Measurements from ENCODE around the gene CDH13.

Gene CDH13

DNA sequence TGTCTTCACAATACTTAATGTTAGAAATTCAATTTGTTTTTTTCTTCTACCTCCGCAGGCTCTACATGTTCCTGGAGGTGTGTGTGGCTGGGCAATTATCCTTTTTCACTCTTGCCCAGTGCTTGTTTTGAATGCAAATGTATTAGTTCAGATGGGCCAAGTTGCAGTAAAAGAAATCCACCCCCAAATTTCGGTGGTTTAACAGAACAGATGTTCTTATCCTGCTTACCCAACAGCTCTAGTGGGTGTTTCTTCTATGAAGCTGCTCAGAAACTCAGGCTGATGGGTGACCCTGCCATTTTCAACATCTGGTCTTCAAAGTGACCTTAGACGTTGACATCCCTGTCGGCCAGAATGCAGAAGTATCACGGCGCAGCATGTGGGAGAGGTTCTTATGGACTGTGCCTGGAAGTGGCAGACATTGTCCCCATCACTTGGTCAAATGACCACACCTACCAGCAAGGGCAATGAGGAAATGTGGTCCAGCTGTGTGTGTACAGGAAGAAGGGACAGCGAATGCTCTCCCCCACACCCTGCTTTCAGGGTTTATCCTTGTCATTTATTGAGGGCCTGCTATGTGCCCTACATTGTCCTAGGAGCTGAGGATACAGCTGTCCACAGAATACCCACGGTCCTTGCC lies 157.3 kb downstream of the CDH13 start:
- DNase-seq (ENCODE audit: low read depth in 2 of 2) = no peak

DNA sequence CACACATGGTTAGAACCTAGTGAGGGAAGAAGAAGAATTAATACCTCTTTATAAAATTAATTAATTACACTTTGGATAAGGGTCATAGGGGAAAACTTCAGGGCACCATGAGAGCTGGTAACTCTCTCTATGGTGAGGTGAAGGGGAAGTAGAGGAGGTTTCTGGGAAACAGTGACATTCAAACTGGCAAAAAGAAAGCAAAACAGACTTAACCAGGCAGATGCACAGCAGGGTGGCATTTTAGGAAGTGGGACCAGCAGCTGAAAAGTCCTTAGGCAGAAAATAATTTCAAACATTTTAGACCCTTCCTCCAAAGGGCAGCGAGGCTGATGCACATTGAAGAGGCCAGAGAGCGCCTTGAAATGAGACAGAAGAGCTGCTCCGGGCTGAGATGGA lies 157.8 kb downstream of the CDH13 start:
- no peak for DNase-seq (ENCODE audit: low read depth in 2 of 2)

DNA sequence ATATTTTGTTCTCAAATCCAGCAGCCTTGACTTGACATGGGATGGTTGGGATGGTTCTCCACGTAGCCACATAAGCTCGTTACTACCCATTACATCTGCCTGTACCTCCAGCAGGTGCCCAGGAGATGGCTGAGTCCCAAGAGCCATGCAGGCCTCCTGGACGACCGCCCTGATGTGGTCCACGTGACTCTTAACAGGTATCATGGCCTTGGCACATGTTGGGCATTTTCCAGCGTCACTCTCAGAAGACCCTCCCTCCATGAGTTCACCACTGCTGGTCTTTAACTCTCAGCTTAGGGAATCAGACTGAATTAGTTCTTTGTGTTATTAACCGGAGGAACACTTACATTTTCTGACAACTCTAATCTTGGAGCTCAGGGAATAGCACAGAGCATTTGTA lies 161.5 kb downstream of the CDH13 start:
- DNase-seq (ENCODE audit: low read depth in 2 of 2) = no peak

DNA sequence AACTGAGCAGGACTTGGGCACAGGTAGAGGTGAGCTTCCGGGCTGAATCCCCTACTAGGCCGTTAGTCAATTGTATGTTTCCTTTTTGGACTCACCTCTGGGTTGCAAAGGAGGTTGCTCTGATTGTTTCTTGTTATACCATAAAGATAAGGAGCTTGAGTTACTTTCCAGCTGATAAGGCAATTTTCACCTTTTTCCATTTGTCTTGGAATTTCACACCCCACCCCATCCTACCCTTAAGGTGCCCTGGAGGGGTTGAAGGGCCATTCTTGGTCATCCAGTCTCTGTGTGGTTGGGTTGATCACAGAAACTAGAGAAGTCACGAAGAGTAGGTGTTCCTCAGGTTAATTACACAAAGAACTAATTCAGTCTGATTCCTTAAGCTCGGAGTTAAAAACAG lies 162.2 kb downstream of the CDH13 start:
- DNase-seq (ENCODE audit: low read depth in 2 of 2) = no peak

DNA sequence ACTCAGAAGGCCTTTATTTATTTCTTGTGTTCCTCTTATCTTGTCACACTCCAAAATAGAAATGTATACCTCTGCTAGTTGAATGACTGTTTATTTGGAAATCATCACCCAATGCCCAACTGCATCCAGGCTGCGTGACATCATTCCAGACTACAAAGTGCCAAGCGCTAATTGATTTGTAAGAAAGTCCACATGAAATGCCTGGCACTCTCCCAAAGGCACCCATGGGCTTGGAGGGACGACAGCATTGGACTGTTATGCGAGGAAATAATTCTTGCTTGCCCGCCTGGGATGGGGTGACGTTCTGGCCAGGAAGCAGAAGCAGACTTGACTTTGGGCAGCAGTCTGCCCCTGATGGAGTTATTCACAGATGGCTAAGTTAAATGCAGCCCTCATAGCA lies 165.9 kb downstream of the CDH13 start:
- no peak for DNase-seq (ENCODE audit: low read depth in 2 of 2)

DNA sequence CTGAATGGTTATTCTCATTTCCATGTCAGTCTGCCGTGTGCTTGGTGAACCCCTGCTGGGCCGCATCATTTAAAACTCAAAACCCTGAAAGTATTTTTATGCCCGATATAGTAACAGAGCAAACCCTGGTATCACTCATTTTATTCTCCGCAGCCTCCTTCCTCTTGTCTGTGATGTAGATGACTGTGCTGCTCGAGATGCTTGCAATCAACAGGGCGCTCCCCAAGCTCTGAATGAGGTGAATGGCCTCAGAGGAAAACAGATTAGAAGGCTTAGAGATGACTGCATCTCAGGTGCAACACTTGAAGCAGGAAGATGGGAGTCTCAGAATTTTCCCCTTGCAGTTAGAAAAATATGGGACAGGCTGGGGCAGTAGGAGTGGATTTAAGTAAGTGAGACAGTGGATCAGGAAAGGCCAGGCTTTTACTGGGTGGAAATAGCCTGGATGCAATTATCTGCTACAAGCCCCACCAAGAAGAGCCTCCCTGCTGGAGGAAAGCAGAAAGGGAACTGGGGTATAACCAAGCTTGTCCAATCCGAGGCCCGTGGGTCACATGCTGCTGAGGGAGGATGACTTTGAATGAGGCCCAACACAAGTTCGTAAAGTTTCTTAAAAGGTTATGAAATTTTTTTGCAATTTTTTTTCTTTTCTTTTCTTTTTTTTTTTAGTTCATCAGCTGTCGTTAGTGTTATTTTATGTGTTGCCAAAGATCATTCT lies 166.9 kb downstream of the CDH13 start:
- no peak for DNase-seq (ENCODE audit: low read depth in 2 of 2)

DNA sequence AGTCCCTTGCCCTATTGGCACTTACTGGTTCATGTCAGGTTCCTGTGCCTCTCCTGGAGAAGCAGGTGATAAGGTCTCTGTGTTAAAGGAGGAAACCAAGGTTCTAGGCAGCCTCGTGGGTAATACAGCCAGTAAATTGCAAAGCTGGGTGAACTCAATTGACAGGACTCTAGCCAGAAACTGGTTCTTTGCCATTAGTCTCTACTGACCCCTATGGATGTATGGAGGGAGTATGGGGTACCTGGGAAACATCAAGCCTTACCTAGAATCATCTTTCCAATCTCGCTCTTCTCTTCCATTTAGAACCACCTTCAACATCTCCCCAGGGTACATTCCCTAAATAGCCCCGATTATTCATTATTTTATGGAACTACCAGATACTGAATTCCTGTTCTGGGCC lies 169.3 kb downstream of the CDH13 start:
- no peak for DNase-seq (ENCODE audit: low read depth in 2 of 2)

DNA sequence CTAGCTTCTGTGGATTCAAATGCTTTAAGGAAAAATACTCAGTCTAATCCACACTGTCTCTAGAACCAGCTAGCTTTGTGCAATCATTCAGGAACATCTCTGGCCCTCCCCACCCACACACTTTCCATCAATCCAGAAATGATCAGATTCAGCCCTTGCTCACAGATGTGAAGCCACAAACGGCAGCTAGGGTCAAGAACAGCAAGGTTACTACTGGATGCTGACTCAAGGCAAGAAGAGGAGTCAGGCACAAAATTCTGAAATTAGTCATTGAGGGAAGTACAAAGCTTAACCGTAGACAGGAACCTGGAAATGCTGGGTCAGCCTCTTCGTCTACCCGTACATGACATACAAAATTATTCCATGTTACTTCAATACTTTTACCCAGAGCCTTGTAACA lies 174.6 kb downstream of the CDH13 start:
- no peak for DNase-seq (ENCODE audit: low read depth in 2 of 2)

DNA sequence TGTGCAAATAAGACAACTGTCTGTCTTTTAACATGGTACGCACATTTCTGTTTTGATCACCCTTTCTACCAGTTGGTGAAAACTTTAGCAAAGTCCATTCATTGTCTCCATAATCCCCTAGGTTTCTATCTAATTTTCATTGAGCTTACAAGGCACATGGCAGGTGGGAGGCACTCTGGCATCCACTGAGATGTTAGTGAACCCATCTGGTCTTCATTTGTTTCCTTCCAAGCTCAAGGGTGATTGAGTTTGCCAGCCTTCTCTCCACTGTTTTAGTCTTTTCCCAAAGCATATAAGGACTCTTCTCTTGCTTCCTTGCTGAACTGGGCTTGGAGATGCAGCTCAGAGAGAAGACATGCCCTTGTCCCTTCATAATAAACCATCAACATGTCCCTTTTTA lies 179.1 kb downstream of the CDH13 start:
- no peak for DNase-seq (ENCODE audit: low read depth in 2 of 2)

DNA sequence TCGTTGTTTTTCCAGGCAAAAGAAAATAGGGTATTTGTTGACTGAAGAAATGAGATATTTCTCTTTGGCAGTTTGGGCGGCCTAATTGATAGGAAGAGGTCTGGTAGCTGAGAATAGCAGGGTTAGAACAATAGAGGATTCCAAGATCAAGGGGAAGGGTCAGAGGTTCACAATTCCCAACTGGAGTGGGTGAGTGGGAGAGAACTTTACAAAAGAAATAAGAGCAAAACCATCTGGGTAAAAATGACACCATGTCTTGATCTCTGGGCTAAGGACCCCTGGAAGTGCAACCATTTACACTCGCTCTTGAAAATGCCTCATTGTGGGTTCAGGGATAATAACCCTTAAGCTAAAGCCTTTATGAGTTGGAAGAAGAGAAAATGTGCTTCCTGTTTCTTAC lies 180.5 kb downstream of the CDH13 start:
- DNase-seq (ENCODE audit: low read depth in 2 of 2) = no peak

DNA sequence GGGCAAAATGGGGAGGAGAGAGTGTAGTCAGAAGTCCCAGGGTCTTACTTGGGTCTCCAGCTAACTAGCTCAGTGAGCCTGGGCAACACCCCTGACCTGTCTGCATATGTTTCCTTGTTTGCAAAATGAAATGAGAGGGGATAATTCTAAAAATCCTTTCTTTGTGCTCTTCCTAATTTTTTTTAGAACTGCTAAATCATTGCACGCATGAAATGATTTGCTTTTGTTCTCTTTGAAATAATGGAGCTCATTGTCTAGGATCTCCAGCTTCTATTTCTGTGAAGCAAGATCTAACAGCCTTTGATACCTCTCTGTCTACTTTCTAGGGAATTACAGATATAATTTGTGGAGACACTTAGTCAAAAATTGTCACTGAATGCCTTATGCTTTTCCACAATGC lies 181.3 kb downstream of the CDH13 start:
- no peak for DNase-seq (ENCODE audit: low read depth in 2 of 2)

DNA sequence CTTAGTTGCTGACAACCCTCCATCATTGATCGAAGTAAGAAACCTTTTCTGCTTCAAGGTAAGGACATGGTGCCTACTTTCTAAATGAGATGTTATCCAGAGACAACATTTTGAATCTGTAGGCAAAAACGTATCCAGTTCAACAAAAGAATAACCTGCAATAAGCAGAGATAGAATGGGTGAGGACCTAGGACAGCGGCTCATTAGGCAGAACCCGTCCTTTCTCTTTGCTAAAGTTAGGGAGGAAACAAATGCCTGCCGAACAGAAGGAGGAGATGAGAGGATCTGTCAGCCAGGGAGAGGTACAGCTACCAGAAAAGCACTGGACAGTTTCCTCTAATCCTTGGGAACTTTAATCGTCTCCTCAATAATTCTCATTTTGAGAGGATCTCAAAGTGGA lies 183.3 kb downstream of the CDH13 start:
- DNase-seq (ENCODE audit: low read depth in 2 of 2) = no peak

DNA sequence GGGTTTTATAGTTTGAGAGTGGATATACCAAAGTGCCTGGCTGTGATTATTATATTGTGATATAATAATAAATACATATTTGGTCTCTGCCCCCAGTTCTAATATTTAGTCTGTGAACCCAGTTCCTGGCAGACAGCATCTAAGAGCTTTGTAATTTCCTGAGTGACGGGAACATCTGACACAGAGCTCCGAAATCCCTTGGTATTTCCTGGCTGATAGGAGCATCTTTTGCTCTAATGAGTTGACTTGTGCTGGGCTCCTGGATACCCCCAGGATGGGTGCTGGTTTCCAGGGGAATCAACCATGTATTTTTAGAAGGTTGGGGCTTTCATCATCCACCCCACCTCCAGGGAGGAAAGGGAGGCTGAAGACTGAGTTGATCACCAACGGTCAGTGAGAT lies 187.3 kb downstream of the CDH13 start:
- DNase-seq (ENCODE audit: low read depth in 2 of 2) = no peak

DNA sequence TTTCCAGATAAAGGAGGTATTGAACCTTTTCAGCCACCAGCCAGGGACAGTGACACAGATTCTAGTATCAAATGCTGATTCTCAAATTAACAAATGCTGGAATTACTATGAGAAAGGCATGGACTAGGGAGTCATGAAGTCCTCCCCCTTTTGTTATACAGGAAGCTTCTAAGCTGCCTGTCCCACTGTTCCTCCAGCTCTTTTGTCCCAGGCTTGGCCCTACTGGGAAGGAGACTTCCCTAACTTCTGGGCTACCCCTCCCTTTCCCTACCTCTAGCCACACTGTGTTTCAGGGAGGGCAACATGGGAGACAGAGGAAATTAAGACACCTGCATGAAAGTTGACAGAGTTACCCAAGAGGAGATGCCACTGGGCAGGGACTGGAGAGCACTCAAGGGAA lies 192.5 kb downstream of the CDH13 start:
- no peak for DNase-seq (ENCODE audit: low read depth in 2 of 2)

DNA sequence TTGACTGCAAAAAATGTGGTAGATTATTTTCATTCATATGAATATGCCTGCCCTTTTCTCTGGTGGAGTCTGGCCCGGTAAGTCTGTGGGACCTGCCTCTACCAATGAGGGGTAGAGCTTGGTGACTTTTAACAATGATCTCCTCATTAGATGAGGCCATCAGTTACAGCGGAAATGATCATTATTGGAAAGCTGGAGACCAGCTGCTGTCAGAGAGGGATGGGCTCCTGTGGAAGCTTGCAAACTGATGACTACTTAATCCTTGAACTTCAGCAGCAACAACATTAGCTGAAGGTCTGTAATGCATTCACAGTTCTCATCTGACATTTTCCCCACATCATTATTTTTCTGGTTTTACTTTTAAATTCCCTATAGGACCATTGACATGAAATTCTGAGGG lies 194.1 kb downstream of the CDH13 start:
- DNase-seq (ENCODE audit: low read depth in 2 of 2) = no peak

DNA sequence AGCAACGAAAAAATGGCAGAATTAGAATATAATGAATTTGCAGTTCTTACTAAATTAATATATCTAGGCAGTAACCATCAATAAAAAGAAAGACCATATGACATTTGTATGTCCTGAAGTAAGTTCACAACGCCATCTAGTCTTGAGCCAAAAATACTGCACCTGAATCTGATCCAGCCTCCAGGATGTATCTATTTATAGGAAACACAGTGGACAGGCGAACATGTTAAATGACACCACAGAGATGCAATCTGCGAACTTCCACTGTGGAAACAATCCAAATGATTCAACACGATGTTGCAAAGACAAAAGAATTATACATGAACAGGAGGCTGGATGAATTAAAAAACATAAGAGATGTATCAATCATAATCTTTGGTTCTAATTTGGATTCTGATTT lies 197.6 kb downstream of the CDH13 start:
- no peak for DNase-seq (ENCODE audit: low read depth in 2 of 2)

DNA sequence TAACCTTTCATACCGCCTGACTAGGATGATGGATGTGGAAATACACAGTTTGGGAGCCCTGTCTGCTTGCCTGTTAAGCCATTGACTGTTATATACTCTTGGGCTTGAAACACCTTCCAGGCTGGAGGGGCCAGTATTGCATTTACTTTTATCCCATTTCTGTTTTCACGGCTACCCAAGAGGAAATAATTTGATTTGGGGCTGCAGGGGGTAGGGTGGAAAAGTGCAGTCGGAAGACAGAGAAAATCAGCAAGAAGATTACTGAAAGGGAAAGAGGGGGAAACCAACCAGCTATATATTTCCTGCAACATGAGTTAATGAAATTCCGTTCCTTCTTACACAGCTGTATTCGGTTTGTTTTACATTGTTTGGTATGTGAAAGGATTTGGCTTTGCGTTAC lies 202.5 kb downstream of the CDH13 start:
- DNase-seq (ENCODE audit: low read depth in 2 of 2) = no peak

DNA sequence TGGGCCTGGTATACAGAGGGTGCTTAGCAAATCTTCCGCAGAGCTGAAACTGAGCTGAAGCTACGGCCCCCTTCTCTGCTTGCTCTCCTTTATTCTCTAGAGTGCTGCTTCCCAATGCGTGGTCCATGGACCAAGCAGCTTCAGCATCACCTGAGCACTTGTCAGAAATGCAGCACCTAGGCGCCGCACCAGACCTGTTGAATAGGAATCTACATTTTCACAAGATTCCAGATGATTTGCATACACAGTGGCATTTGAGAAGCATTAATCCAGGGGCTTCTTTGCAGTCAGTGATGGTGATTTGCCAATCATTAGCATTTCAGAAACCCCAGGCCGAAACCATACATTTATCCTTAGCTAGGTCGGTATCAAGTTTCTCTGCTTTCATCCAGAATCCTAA lies 204.2 kb downstream of the CDH13 start:
- no peak for DNase-seq (ENCODE audit: low read depth in 2 of 2)

DNA sequence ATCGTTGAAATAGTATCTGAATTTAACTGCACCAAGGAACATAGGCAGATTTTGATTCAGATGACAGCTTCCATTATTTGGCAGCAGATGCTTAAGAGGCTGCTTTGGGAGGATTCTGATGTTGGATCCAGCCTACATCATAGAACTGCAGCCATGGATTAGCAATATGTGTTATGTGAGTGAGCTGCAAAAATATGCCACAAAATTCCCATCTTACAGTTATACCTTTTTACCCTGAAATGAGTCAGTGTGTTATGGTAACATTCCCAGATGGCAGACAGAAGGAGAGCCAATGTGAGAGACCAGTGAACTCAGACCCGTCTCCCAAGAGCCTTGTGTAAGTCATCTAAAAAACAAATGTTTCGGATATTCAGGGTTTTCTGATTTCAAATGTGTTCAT lies 206.1 kb downstream of the CDH13 start:
- DNase-seq (ENCODE audit: low read depth in 2 of 2) = no peak

DNA sequence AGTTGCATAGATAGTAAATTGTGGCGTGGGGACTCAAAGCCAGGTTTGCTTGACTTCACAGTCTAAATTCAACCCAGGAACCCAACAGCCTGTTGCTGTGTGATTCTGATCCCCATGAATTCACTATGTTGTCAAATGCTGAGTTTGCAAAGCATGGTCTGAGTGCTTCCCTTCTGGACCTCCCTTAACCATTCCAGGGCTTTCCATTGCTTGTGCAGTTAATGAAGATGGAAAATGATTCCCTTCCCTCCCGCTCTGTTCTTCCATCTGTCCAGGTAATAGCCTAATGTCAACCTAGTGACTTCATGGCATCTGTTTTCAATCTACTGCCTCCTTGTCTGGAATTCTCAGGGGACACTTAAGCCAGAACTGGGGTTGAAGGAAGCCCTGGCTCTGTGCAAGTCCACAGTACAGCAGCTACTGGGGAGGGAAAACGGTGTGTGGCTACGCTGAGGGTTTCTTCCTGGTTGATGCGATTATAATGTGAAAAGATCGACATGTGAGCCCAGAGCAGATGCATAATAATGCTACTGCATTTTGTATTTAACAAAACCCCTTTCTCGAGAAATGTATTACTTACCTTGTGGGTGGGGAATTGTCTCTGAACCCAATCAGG lies 206.7 kb downstream of the CDH13 start:
- no peak for DNase-seq (ENCODE audit: low read depth in 2 of 2)

DNA sequence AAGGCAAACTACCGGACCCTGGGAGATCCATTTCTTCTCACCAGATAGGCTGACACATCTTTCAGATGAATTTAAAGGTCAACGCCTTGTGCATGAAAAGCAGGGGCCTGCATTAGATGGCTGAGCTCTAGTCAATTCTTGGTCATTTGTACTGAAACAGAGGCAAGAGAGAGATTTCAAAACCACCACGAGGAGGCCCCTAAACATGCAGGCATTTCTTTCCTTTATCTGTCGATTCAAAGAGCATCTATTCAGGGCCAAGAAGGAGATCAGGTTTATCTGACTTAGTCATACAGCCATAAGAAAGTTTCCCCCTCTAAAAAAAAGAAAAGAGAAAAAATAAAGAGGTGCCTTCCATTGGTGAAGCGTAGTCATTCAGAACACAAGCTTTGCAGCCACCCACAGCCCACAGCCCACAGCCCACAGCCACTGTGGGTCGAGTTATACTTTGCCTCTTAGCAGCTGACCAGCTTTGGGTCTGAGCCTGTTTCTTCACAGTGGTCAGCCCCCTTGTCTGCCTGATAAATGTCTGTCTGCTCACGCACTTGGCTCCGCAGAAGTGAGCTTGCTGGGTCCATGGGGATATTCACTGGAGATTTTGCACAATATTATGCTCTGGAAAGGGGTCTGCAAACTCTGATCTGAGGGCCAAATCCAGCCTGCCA lies 207.5 kb downstream of the CDH13 start:
- DNase-seq (ENCODE audit: low read depth in 2 of 2) = no peak

DNA sequence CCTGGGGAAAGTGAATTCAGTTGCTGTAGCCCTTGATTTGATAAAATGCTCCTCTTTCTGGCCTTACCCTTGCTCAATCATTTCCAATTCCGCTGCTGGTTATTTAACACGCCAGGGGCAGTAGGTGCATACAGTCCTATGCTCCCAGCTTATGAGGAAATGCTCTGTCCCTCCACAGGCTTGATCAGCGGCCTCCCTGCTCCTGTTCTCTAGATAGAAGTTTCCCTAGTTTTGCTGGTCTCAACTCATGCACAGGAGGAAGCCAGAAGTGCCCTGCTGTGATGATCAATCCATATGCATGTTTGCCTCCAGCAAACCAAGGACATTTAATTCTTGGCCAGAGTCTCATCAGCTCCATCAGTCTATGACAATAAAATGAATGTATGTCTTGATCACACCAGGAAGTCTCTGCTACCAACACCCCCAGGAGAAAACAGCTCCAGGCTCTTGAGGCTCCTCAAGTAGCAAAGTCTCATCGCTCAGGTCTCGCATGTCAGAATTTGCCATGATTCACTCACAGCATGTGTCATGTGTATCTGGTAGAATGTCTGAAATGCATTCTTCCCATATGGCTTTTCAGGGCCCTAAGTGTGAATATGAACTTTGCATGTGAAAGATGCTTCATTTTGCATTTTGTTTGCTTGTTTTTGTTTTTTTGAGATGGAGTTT lies 208.9 kb downstream of the CDH13 start:
- DNase-seq (ENCODE audit: low read depth in 2 of 2) = no peak
